ENCODE results near the gene ATM. TPM values are rescaled to one million over a fixed set of nuclear protein-coding genes. Genes with fewer than 3 reads are reported as not detected.

Gene ATM
- total RNA-seq, 2 experiments from 2014 or later, result 75.8 to 77.5 TPM

- H3K4me3 Mint-ChIP-seq, result no peak overlapping the region
Measured at GRCh38 chr11:108198833-108199232, 24.0 kb upstream of the ATM start.

GRCh38 chr11:108199446-108200321 is 23.2 kb upstream of the ATM start:
- Mint-ChIP-seq H3K27me3 (no peaks in the 10 kb centered on the region), H3K4me3 (no peak overlapping the region), H3K27ac (peak overlapping the region; percentile 67), H3K9me3 (peaks cover 4% of the 10 kb centered on the region), H3K4me1 (ENCODE audit: low read depth) (peaks cover 89% of the 10 kb centered on the region), H3K36me3 (ENCODE audit: low read depth) (peaks cover 66% of the 10 kb centered on the region)
- CTCF ChIA-PET, result no interaction called here
- ATAC-seq (peak; percentile 95), DNase-seq (peak; percentile 92)
- POLR2A ChIA-PET, result interaction anchor here (0.6 to 2.7 kb wide), 4 partner anchors 9 to 137 kb away, joined by 3 to 14 read pairs (median 4); partner anchors contain the start of genes ATM and NPAT
- no peak for TF ChIP-seq CTCF (IDR thresholded peaks at IDR 0.05)
- intact Hi-C loops (cut with micrococcal nuclease), result no loop called here

More at GRCh38 chr11:108198833-108199232, 24.0 kb upstream of the ATM start:
- POLR2A ChIA-PET, result interaction anchor here (1.1 to 2.7 kb wide), 2 partner anchors 18 to 24 kb away, joined by 3 to 14 read pairs; partner anchors contain the start of genes ATM and NPAT
- peak overlapping the region; percentile 46 for H3K27ac Mint-ChIP-seq
- H3K9me3 Mint-ChIP-seq, result no peaks in the 10 kb centered on the region
- DNase-seq, result no peak
- H3K4me1 Mint-ChIP-seq (ENCODE audit: low read depth), result peaks cover 81% of the 10 kb centered on the region
- intact Hi-C loops (cut with micrococcal nuclease), result no loop called here
- CTCF ChIA-PET, result no interaction called here
- no peak for TF ChIP-seq CTCF (IDR thresholded peaks at IDR 0.05)
- peaks cover 61% of the 10 kb centered on the region for H3K36me3 Mint-ChIP-seq (ENCODE audit: low read depth)
- no peaks in the 10 kb centered on the region for H3K27me3 Mint-ChIP-seq
- ATAC-seq, result no peak

- ATAC-seq (no peak), DNase-seq (no peak)
- CTCF ChIA-PET, result no interaction called here
- no peak for TF ChIP-seq CTCF (IDR thresholded peaks at IDR 0.05)
- Mint-ChIP-seq H3K36me3 (ENCODE audit: low read depth) (peaks cover 75% of the 10 kb centered on the region), H3K9me3 (peaks cover 11% of the 10 kb centered on the region), H3K4me1 (ENCODE audit: low read depth) (peaks cover 70% of the 10 kb centered on the region), H3K27ac (peak overlapping the region; percentile 34), H3K4me3 (no peak overlapping the region), H3K27me3 (no peaks in the 10 kb centered on the region)
- intact Hi-C loops (cut with micrococcal nuclease), result no loop called here
- POLR2A ChIA-PET, result interaction anchor here (1.2 to 2.3 kb wide), 3 partner anchors 15 to 20 kb away, joined by 4 to 10 read pairs (median 7); partner anchors contain the start of genes ATM and NPAT
Measured at GRCh38 chr11:108203075-108203474, 19.8 kb upstream of the ATM start.

- CTCF ChIA-PET, result interaction anchor here (0.6 kb wide), 1 partner anchor 59 kb away, joined by 3 read pairs; no protein-coding TSS in a partner anchor
- H3K9me3 Mint-ChIP-seq, result peaks cover 11% of the 10 kb centered on the region
- no peaks in the 10 kb centered on the region for H3K27me3 Mint-ChIP-seq
- DNase-seq (no peak), ATAC-seq (no peak)
- intact Hi-C loops (cut with micrococcal nuclease), result no loop called here
- H3K4me1 Mint-ChIP-seq (ENCODE audit: low read depth), result peaks cover 62% of the 10 kb centered on the region
- H3K27ac Mint-ChIP-seq, result peak overlapping the region; percentile 30
- peaks cover 71% of the 10 kb centered on the region for H3K36me3 Mint-ChIP-seq (ENCODE audit: low read depth)
- POLR2A ChIA-PET, result interaction anchor here (0.8 to 0.9 kb wide), 3 partner anchors 11 to 54 kb away, joined by 3 read pairs; no protein-coding TSS in a partner anchor
- H3K4me3 Mint-ChIP-seq, result no peak overlapping the region
- TF ChIP-seq CTCF (IDR thresholded peaks at IDR 0.05), result no peak
Measured at GRCh38 chr11:108204376-108204775, 18.5 kb upstream of the ATM start.

Measured in activated CD8-positive, alpha-beta T cell treated with anti-CD3 and anti-CD28 coated beads for 36 hours (primary cell).